GM20000 (cell line): ENCODE measurements around the gene SLC26A1.

Source experiments
- DNase-seq: peaks from one replicate; pipeline ENCODE4 v3.0.0; 2012; ENCODE audit warnings: low spot score
- TF ChIP-seq, protein P1 (sequence below): IDR thresholded peaks from 2 replicates; pipeline ENCODE4 v1.5.1; 2012; ENCODE audit warnings: mild to moderate bottlenecking, control low read depth; ENCODE audit errors: extremely low read depth, missing control alignments

The SLC26A1 gene

DNA sequence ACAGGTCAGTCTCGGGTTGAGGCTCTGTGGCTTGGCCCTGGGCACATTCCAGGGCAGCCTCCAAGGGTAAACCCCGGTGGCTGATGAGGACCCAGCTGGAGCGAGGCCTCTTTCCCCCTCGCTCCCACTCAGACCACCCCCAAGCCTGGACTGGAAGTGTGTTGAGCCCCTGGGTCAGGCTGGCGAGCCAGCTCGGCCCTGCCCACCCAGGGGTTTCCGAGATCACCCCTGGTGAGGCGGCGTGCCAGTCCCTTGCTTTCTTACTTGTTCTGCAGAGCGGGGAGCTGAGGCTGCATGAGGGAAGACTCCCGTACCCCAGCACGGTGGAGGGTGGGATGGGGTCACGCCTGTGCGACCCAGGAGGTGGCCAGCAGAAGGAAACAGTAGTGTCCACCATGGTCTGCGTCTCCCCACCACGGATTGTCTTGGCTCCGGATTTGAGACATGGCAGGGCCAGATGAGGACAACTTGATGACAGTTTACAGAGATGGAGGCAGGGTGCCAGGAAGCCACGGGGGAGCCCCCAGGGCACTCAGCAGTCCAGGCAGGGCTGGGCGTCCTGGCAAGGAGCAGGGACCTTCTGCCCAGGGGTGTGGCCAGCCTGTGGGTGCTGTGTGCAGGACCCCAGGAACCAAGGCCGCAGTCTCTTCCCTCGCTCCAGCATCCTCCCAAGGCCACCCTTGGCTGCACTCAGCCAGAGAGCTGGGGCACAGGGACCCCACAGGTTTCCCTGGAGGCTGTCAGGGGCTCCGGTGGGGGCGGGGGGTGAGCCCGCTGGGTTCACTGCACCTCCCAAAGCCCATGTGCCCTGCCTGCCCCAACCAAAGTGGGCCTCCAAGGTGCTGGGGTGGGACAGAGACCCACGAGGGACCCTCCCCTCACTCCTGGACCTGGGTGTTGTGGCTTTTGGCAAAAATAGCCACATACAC lies 11.6 kb upstream of the SLC26A1 start:
- DNase-seq, result no peak
- TF ChIP-seq, protein P1, sequence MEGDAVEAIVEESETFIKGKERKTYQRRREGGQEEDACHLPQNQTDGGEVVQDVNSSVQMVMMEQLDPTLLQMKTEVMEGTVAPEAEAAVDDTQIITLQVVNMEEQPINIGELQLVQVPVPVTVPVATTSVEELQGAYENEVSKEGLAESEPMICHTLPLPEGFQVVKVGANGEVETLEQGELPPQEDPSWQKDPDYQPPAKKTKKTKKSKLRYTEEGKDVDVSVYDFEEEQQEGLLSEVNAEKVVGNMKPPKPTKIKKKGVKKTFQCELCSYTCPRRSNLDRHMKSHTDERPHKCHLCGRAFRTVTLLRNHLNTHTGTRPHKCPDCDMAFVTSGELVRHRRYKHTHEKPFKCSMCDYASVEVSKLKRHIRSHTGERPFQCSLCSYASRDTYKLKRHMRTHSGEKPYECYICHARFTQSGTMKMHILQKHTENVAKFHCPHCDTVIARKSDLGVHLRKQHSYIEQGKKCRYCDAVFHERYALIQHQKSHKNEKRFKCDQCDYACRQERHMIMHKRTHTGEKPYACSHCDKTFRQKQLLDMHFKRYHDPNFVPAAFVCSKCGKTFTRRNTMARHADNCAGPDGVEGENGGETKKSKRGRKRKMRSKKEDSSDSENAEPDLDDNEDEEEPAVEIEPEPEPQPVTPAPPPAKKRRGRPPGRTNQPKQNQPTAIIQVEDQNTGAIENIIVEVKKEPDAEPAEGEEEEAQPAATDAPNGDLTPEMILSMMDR, result no peak

DNA sequence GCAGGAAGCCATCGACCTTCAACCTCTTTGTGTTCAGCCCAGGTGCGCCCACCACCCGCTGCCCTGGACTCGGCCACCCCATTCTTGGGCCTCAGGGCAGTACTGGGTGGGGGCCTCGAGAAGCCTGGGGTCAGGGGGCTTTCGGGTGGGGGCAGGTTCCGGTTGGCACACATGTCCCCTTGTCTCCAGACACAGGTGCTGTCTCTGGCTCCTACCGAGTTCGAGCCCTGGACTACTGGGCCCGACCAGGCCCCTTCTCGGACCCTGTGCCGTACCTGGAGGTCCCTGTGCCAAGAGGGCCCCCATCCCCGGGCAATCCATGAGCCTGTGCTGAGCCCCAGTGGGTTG lies 10.8 kb upstream of the SLC26A1 start:
- DNase-seq, result no peak

DNA sequence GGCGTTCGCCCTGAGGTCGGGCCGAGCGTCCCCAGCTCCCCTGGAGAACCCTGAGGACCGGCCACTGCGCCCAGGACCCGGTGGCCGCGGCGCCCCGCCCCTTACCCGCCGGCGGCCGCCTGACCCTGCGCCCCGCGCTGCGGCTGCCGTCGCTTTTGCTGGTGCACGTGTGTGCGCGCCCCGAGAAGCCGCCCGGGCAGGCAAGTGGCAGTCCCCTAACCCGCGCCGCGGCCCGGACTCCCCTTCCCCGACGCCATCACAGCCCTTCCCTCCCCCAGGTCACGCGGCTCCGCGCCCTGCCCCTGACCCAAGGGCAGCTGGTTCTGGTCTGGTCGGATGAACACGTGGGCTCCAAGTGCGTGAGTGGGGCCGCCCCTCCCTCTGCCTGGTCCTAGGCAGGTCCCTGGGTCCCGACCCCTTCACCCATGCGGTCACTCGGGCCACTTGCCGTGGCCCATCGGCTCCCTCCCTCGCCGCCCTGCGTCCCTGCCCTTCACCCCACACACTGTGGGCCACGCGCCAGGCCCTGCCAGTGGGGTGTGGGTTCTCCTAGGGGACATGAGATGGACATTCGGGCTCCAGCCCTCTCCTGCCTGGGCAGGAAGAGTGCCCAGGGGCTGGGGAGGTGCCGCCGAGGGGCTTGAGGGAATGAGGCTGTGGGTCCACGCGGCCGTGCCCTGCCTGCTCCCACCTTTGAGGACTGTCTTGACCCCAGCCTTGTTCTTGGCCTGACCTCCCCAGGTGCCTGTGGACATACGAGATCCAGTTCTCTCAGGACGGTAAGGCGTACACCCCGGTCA lies 10.3 kb upstream of the SLC26A1 start:
- no peak for DNase-seq
- TF ChIP-seq, protein P1, result no peak

More for the DNA sequence above, 10.8 kb upstream of the SLC26A1 start:
- TF ChIP-seq, protein P1, result no peak

DNA sequence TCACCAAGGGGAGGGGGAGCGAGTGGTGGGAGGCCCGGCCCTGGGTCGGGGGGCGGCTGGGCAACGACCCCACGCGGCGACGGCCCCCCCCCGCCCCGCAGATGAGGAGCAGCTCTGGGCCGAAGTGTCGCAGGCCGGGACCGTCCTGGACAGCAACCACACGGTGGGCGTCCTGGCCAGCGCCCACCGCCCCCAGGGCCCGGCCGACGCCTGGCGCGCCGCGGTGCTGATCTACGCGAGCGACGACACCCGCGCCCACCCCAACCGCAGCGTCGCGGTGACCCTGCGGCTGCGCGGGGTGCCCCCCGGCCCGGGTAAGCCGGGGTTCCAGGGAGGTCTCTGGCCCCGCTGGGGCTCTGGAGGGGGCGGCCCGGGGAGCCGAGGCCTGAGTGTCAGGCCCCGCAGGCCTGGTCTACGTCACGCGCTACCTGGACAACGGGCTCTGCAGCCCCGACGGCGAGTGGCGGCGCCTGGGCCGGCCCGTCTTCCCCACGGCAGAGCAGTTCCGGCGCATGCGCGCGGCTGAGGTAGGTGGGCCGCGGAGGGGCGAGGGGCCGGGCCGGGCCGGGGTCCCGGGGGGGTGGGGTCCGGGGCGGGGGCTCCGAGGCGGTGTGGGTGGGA lies 9.5 kb upstream of the SLC26A1 start:
- TF ChIP-seq, protein P1, result no peak
- DNase-seq, result no peak

DNA sequence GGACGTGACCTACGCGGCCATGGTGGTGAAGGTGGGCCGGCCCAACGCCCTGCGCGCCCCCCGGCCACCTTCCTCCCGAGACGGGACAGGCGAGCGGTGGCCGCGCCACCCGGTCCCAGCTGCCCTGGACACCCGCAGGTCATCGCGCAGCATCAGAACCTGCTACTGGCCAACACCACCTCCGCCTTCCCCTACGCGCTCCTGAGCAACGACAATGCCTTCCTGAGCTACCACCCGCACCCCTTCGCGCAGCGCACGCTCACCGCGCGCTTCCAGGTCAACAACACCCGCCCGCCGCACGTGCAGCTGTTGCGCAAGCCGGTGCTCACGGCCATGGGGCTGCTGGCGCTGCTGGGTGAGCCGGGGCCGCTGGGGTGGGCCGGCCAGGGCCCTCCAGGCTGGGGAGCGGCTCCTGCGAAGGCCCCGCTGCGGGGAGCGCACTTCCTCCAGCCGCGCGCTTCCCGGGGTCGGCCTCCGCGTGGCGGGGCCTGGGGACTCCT lies 9.0 kb upstream of the SLC26A1 start:
- TF ChIP-seq, protein P1, result no peak
- no peak for DNase-seq

- TF ChIP-seq, protein P1, result no peak
- DNase-seq, result no peak
Measured at GRCh38 chr4:1001561-1002130, 8.4 kb upstream of the SLC26A1 start.
